Measurements from ENCODE around the gene ZNF728.
A peak's percentile ranks its signal among the peaks of the same experiment; 100 is the strongest.
"Not testable (repeated sequence)": the region's sequence is repeated elsewhere in the genome, so short reads cannot be mapped to it uniquely, and the experiment has no call there.

The ZNF728 gene

GRCh38 chr19:23002690-23003422 lies at the start of gene ZNF728:
ZNF728 (minus strand) TSS chr19:23003176; CDS start chr19:23003030, 146 bp downstream.
- DNase-seq = no peak

- DNase-seq = no peak
These were observed 49.4 kb upstream of the ZNF728 start for GRCh38 chr19:23052349-23052748.

- no peak for DNase-seq
These were observed 46.3 kb upstream of the ZNF728 start for GRCh38 chr19:23049256-23049655.

- DNase-seq = no peak
These were observed 43.8 kb upstream of the ZNF728 start for GRCh38 chr19:23046743-23047142.

- DNase-seq = no peak
These were observed 30.7 kb upstream of the ZNF728 start for GRCh38 chr19:23033721-23034120.

GRCh38 chr19:23015660-23016059 lies 12.7 kb upstream of the ZNF728 start:
- no peak for DNase-seq

- not testable (repeated sequence) for DNase-seq
These were observed 8.0 kb downstream of the ZNF728 start for GRCh38 chr19:22994957-22995356.

GRCh38 chr19:22976248-22976647 lies 26.7 kb downstream of the ZNF728 start:
- DNase-seq = no peak

GRCh38 chr19:22975546-22976136 lies 27.3 kb downstream of the ZNF728 start:
- not testable (repeated sequence) for DNase-seq

- DNase-seq = peak; percentile 7
These were observed 57.4 kb downstream of the ZNF728 start for GRCh38 chr19:22945560-22945959.

- DNase-seq = no peak
These were observed 67.8 kb downstream of the ZNF728 start for GRCh38 chr19:22935151-22935550.

- DNase-seq = not testable (repeated sequence)
These were observed 75.4 kb downstream of the ZNF728 start for GRCh38 chr19:22927576-22927975.

GRCh38 chr19:22925181-22925580 lies 77.8 kb downstream of the ZNF728 start:
- DNase-seq = not testable (repeated sequence)
